ENCODE measurements around the gene ZEB1.

The ZEB1 gene

GRCh38 chr10:31368724-31369123 lies 49.7 kb downstream of the ZEB1 start:
- H3K4me3 Mint-ChIP-seq: no peak overlapping the region

GRCh38 chr10:31372439-31372838 lies 53.4 kb downstream of the ZEB1 start:
- no peaks in the 10 kb centered on the region for H3K9me3 Mint-ChIP-seq (ENCODE audit: low read depth)
- H3K27me3 Mint-ChIP-seq: no peaks in the 10 kb centered on the region
- no peak overlapping the region for H3K4me3 Mint-ChIP-seq
- no peak overlapping the region for H3K27ac Mint-ChIP-seq
- H3K36me3 Mint-ChIP-seq: peaks cover 7% of the 10 kb centered on the region
- peaks cover 55% of the 10 kb centered on the region for H3K4me1 Mint-ChIP-seq (ENCODE audit: low read depth)

More at GRCh38 chr10:31368724-31369123, 49.7 kb downstream of the ZEB1 start:
- Mint-ChIP-seq H3K4me1 (ENCODE audit: low read depth) (peaks cover 61% of the 10 kb centered on the region), H3K27me3 (no peaks in the 10 kb centered on the region), H3K36me3 (peaks cover 8% of the 10 kb centered on the region), H3K27ac (no peak overlapping the region), H3K9me3 (ENCODE audit: low read depth) (no peaks in the 10 kb centered on the region)

GRCh38 chr10:31374146-31374696 lies 55.2 kb downstream of the ZEB1 start:
- Mint-ChIP-seq H3K4me3 (no peak overlapping the region), H3K27ac (no peak overlapping the region), H3K4me1 (ENCODE audit: low read depth) (peaks cover 51% of the 10 kb centered on the region), H3K27me3 (no peaks in the 10 kb centered on the region), H3K9me3 (ENCODE audit: low read depth) (no peaks in the 10 kb centered on the region), H3K36me3 (peaks cover 4% of the 10 kb centered on the region)

- no peak overlapping the region for H3K27ac Mint-ChIP-seq
- no peaks in the 10 kb centered on the region for H3K9me3 Mint-ChIP-seq (ENCODE audit: low read depth)
- H3K4me1 Mint-ChIP-seq (ENCODE audit: low read depth): peaks cover 40% of the 10 kb centered on the region
- no peak overlapping the region for H3K4me3 Mint-ChIP-seq
- no peaks in the 10 kb centered on the region for H3K27me3 Mint-ChIP-seq
- H3K36me3 Mint-ChIP-seq: no peaks in the 10 kb centered on the region
These were observed 62.2 kb downstream of the ZEB1 start for GRCh38 chr10:31381171-31381570.

- no peaks in the 10 kb centered on the region for H3K9me3 Mint-ChIP-seq (ENCODE audit: low read depth)
- H3K4me1 Mint-ChIP-seq (ENCODE audit: low read depth): peaks cover 40% of the 10 kb centered on the region
These were observed 62.8 kb downstream of the ZEB1 start for GRCh38 chr10:31381766-31382316.

GRCh38 chr10:31383810-31384588 lies 65.0 kb downstream of the ZEB1 start:
- Mint-ChIP-seq H3K36me3 (peaks cover under 1% of the 10 kb centered on the region), H3K4me3 (no peak overlapping the region), H3K4me1 (ENCODE audit: low read depth) (peaks cover 42% of the 10 kb centered on the region), H3K27ac (no peak overlapping the region), H3K9me3 (ENCODE audit: low read depth) (no peaks in the 10 kb centered on the region), H3K27me3 (no peaks in the 10 kb centered on the region)

More at GRCh38 chr10:31381766-31382316, 62.8 kb downstream of the ZEB1 start:
- Mint-ChIP-seq H3K36me3 (no peaks in the 10 kb centered on the region), H3K27me3 (no peaks in the 10 kb centered on the region), H3K4me3 (no peak overlapping the region), H3K27ac (no peak overlapping the region)

- H3K4me1 Mint-ChIP-seq (ENCODE audit: low read depth): peaks cover 41% of the 10 kb centered on the region
- H3K27me3 Mint-ChIP-seq: no peaks in the 10 kb centered on the region
- no peak overlapping the region for H3K4me3 Mint-ChIP-seq
- H3K36me3 Mint-ChIP-seq: peaks cover 2% of the 10 kb centered on the region
- H3K9me3 Mint-ChIP-seq (ENCODE audit: low read depth): no peaks in the 10 kb centered on the region
- H3K27ac Mint-ChIP-seq: peak overlapping the region; percentile 16
These were observed 65.6 kb downstream of the ZEB1 start for GRCh38 chr10:31384589-31384949.

GRCh38 chr10:31390804-31391203 lies 71.8 kb downstream of the ZEB1 start:
- Mint-ChIP-seq H3K4me1 (ENCODE audit: low read depth) (peaks cover 36% of the 10 kb centered on the region), H3K36me3 (peaks cover 5% of the 10 kb centered on the region), H3K9me3 (ENCODE audit: low read depth) (no peaks in the 10 kb centered on the region), H3K27ac (no peak overlapping the region), H3K4me3 (no peak overlapping the region), H3K27me3 (no peaks in the 10 kb centered on the region)

GRCh38 chr10:31393844-31394243 lies 74.8 kb downstream of the ZEB1 start:
- peaks cover 12% of the 10 kb centered on the region for H3K36me3 Mint-ChIP-seq
- H3K27ac Mint-ChIP-seq: no peak overlapping the region
- peaks cover 51% of the 10 kb centered on the region for H3K4me1 Mint-ChIP-seq (ENCODE audit: low read depth)

GRCh38 chr10:31395695-31396094 lies 76.7 kb downstream of the ZEB1 start:
- Mint-ChIP-seq H3K27me3 (no peaks in the 10 kb centered on the region), H3K27ac (no peak overlapping the region), H3K4me3 (no peak overlapping the region), H3K36me3 (peaks cover 12% of the 10 kb centered on the region), H3K4me1 (ENCODE audit: low read depth) (peaks cover 61% of the 10 kb centered on the region), H3K9me3 (ENCODE audit: low read depth) (no peaks in the 10 kb centered on the region)

More at GRCh38 chr10:31393844-31394243, 74.8 kb downstream of the ZEB1 start:
- Mint-ChIP-seq H3K9me3 (ENCODE audit: low read depth) (no peaks in the 10 kb centered on the region), H3K4me3 (no peak overlapping the region), H3K27me3 (no peaks in the 10 kb centered on the region)

GRCh38 chr10:31396376-31396775 lies 77.4 kb downstream of the ZEB1 start:
- H3K27ac Mint-ChIP-seq: peak overlapping the region; percentile 22
- H3K36me3 Mint-ChIP-seq: peaks cover 9% of the 10 kb centered on the region

GRCh38 chr10:31397852-31398251 lies 78.8 kb downstream of the ZEB1 start:
- H3K27ac Mint-ChIP-seq: no peak overlapping the region
- H3K4me1 Mint-ChIP-seq (ENCODE audit: low read depth): peaks cover 68% of the 10 kb centered on the region
- H3K4me3 Mint-ChIP-seq: no peak overlapping the region
- no peaks in the 10 kb centered on the region for H3K9me3 Mint-ChIP-seq (ENCODE audit: low read depth)
- H3K36me3 Mint-ChIP-seq: peaks cover 9% of the 10 kb centered on the region
- no peaks in the 10 kb centered on the region for H3K27me3 Mint-ChIP-seq

More at GRCh38 chr10:31396376-31396775, 77.4 kb downstream of the ZEB1 start:
- no peak overlapping the region for H3K4me3 Mint-ChIP-seq
- H3K9me3 Mint-ChIP-seq (ENCODE audit: low read depth): no peaks in the 10 kb centered on the region
- peaks cover 61% of the 10 kb centered on the region for H3K4me1 Mint-ChIP-seq (ENCODE audit: low read depth)
- no peaks in the 10 kb centered on the region for H3K27me3 Mint-ChIP-seq

- H3K27me3 Mint-ChIP-seq: no peaks in the 10 kb centered on the region
- no peaks in the 10 kb centered on the region for H3K9me3 Mint-ChIP-seq (ENCODE audit: low read depth)
- H3K4me1 Mint-ChIP-seq (ENCODE audit: low read depth): peaks cover 61% of the 10 kb centered on the region
- peak overlapping the region; percentile 24 for H3K27ac Mint-ChIP-seq
- peaks cover 9% of the 10 kb centered on the region for H3K36me3 Mint-ChIP-seq
- no peak overlapping the region for H3K4me3 Mint-ChIP-seq
These were observed 80.2 kb downstream of the ZEB1 start for GRCh38 chr10:31399171-31399570.

GRCh38 chr10:31399631-31400030 lies 80.6 kb downstream of the ZEB1 start:
- no peaks in the 10 kb centered on the region for H3K9me3 Mint-ChIP-seq (ENCODE audit: low read depth)
- H3K27me3 Mint-ChIP-seq: no peaks in the 10 kb centered on the region
- no peak overlapping the region for H3K27ac Mint-ChIP-seq
- peaks cover 60% of the 10 kb centered on the region for H3K4me1 Mint-ChIP-seq (ENCODE audit: low read depth)
- H3K36me3 Mint-ChIP-seq: peaks cover 9% of the 10 kb centered on the region
- no peak overlapping the region for H3K4me3 Mint-ChIP-seq

- no peaks in the 10 kb centered on the region for H3K27me3 Mint-ChIP-seq
- peak overlapping the region; percentile 7 for H3K27ac Mint-ChIP-seq
- H3K4me1 Mint-ChIP-seq (ENCODE audit: low read depth): peaks cover 57% of the 10 kb centered on the region
- H3K36me3 Mint-ChIP-seq: peaks cover 12% of the 10 kb centered on the region
- H3K9me3 Mint-ChIP-seq (ENCODE audit: low read depth): no peaks in the 10 kb centered on the region
- H3K4me3 Mint-ChIP-seq: no peak overlapping the region
These were observed 82.3 kb downstream of the ZEB1 start for GRCh38 chr10:31401287-31401686.

All from activated naive CD8-positive, alpha-beta T cell (primary cell).